Measurements from ENCODE around the gene POLN.

- no peak for TF ChIP-seq EZH2phosphoT487 (IDR thresholded peaks at IDR 0.05; ENCODE audit: borderline replicate concordance, low read length)
- TF ChIP-seq, protein P1, sequence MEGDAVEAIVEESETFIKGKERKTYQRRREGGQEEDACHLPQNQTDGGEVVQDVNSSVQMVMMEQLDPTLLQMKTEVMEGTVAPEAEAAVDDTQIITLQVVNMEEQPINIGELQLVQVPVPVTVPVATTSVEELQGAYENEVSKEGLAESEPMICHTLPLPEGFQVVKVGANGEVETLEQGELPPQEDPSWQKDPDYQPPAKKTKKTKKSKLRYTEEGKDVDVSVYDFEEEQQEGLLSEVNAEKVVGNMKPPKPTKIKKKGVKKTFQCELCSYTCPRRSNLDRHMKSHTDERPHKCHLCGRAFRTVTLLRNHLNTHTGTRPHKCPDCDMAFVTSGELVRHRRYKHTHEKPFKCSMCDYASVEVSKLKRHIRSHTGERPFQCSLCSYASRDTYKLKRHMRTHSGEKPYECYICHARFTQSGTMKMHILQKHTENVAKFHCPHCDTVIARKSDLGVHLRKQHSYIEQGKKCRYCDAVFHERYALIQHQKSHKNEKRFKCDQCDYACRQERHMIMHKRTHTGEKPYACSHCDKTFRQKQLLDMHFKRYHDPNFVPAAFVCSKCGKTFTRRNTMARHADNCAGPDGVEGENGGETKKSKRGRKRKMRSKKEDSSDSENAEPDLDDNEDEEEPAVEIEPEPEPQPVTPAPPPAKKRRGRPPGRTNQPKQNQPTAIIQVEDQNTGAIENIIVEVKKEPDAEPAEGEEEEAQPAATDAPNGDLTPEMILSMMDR (conservative IDR thresholded peaks at IDR 0.05; ENCODE audit: low read depth, low read length) = no peak
Observed at GRCh38 chr4:2036327-2036726, 205.6 kb downstream of the POLN start.

Data from PC-3 (cell line).